ENCODE results near the gene MAPKAPK2.
A peak's percentile ranks its signal among the peaks of the same experiment; 100 is the strongest.

Gene MAPKAPK2

DNA sequence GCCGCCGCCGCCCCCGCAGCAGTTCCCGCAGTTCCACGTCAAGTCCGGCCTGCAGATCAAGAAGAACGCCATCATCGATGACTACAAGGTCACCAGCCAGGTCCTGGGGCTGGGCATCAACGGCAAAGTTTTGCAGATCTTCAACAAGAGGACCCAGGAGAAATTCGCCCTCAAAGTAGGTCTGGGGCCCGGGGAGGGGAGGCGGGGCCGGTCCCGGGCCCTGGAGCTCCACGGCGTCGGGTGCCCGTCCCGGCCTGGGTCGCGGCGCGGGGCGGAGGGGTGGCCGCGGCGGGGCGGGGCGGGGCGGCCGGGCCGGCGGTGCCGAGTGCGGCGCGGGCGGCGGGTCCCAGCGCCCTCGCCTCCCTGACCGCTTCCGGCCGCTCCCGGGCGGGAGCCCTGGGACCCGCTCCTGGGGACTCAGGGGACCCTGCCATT, 646 bp downstream of the MAPKAPK2 start:
- DNase-seq, result no peak

DNA sequence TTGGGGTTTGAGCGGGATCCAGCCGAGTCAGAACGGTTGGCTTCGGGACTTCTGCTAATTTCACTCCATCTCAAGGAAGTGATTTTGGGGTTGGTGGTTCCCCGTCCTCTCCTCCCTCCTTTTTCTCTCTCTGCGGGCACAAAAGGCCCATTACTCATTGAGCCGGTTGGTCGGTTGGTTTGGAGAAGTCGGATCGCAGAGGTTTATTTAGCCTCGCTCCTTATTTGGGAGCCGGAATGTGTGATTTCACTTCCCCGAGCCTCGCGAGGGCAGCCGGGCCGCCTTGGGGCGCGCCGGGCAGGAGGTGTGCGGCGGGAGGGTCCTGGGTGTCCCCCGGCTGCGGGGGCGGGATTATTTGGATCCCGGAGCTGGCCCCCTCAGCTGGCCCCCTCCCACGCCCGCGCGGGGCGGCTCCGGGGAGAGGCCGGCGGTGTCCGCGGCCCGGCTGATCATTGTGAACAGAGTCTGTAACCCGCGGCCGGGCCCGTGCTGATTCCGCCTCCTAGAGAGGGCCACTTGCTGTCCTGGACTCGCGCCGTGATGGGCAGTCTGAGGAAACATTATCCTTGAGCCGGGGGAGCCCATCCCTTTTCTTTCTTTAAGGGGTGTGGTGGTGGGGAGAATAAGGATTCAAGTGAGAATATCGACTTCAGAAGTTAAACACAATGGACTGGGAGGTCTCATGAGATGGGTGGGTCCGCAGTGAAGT, 1.2 kb downstream of the MAPKAPK2 start:
- DNase-seq, result no peak

DNA sequence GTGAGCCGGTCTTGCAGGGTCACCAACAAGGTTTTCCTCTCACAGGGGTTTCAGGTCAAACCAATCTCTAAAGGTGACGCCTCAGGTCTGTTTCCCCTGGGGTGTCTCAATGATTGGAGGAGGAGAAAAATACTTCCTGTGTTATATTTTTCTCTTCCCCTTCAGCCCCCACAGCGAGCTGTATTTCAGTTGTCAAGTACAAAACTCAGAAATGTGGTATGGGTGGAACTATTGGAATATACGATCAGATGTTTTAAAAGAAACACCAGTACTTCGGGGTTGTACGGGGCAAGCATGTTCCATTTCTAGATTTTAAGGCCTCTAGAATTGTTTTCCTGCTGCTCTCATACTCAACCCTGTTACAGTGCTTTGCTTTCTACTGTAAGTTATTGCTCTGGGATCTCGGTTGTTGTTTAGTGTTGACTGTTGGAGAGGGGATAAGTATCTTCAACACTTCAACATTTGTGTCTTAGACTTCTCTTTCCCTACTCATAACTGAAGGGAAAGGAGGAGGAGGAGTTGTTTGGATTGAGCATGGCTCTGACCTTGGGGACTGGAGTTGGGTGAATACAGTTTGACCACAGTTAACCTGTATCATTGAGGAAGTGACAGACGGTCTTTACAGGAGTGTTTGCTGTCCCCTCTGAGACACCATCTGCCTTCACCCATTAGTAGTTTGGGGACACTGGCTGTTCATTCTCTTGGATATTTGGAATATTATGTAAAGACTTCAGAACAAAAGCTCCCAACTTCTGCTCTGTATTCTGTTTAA, 2.0 kb downstream of the MAPKAPK2 start:
- DNase-seq, result no peak

DNA sequence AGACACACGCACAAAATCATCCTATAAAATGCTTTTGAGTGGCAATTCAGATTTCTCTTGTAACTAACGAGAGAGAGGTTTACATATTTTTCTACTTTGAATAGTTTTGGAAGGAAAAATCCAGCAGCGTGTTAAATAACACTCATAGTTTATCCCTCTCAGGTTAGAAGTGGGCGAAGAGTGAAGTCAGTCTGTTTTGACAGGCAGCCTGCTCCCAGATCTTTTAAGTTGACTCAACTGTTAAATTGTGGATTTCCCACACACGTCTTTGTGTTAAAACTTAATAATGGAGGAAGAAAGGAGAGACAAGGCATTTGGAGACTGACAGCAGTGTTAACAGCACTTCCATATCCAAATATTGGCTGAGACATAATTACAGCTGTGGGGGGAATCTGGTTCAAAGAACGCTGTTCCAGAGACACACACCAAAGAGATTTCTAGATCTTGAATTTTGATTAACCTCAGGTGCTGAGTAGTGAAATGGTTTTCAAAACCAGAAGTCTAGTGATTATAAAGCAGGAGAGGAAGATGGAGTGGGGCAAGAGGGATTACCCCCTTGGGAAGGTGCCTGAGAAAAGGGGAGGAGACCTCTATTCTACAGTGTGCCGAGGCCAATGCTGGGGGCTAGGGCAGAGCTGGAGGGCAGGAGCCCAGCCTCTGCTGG, 2.7 kb downstream of the MAPKAPK2 start:
- no peak for DNase-seq

DNA sequence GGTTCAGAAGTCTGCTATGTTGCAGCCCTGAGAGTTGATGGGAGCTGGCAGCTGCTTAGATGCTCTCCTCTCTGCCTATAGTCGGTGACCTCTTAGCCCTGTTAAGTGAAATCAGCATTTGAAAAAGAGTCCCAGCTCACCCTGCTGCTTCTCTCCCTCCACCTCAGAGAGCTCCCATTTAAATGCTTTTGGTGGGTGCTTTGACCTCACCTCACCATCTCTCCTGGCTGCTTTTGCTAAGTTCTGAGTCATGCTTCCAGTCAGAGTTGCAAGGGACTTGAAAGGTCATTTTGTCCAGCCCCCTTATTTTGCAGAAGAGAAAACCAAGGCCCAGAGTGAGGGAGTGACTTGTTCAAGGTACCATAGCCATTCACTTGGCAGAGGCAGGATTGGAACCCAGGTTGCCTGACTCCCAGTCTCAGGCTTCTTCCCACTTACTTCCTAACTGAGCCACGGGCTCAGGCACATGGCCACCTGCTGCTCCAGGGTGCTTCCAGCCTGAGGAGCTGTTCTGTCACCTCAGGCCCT, 3.3 kb downstream of the MAPKAPK2 start:
- DNase-seq, result no peak

DNA sequence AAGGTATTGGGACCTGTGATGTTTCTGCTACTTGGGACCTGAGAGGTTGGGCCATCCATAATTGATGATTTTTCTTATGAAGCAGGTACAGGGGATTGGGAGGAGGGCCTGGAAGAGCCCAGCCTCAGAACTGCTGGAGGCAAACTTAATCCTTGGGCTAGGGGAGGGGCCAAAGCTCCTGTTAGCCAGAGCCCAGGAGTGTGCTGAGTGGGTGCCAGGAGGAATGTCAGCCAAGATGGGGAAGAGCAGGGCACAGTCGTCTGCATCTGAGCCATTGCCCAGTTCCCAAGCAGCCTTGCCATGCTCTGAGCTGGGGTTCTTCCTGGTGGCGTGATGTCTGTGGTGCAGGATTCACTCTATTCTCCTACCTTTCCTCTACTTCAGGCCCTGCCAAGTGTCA, 5.8 kb downstream of the MAPKAPK2 start:
- no peak for DNase-seq

DNA sequence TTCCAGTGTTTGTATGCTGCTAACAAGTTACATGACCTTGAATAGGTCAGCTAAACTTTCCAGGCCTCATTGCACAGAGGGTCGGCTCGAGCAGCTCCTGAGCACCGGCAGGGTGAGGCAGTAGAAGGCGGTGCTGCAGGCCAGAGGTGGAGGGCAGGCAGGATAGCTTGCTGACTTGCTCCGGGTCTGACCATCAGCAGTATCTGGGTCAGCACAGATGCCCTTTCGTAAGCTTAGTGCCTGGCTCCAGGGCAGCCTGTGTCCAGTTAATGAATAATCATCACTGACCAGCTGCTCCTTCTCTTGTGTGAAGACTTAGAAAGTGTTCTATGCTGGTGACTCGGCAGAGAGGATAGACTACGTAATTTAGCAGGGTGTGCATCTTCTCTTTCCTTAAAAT, 6.9 kb downstream of the MAPKAPK2 start:
- no peak for DNase-seq

DNA sequence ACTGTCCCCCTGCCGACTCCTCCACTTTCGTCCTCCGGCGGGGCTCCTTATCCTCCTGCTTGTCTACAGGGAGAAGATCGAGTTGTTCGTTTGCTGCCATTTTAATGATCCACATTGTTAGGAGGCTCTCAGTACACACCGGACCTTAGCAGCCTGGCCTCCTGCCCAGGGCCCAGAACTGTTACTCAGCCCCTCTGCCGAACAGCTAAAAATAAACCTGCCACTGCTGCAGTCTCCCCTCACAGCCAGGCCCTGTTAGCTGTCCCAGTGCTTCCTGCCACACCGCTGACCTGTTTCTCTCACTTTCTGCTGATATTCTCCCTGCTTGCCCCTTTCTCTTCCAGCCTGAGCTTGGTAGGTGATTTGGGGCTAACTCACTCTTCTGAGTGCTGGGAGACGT, 8.3 kb downstream of the MAPKAPK2 start:
- DNase-seq, result no peak

DNA sequence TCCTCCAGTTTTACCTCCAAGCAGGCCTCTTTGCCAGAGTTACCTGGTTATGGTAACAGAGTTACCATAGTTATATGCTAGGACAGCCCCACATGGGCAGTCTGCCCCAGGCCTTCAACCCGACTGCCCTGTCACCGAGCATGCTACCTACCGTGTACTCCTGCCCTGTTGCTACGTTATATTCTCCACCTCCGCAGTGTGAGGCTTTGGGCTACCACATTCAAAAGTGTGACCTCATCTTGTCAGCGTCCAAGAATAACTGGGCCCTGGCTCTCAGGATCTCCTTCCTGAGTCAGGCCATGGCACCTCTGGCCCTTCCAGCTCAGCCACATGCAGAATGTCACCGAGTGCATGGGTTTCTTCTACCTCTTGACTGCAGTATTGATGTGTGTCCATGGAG, 8.9 kb downstream of the MAPKAPK2 start:
- no peak for DNase-seq

DNA sequence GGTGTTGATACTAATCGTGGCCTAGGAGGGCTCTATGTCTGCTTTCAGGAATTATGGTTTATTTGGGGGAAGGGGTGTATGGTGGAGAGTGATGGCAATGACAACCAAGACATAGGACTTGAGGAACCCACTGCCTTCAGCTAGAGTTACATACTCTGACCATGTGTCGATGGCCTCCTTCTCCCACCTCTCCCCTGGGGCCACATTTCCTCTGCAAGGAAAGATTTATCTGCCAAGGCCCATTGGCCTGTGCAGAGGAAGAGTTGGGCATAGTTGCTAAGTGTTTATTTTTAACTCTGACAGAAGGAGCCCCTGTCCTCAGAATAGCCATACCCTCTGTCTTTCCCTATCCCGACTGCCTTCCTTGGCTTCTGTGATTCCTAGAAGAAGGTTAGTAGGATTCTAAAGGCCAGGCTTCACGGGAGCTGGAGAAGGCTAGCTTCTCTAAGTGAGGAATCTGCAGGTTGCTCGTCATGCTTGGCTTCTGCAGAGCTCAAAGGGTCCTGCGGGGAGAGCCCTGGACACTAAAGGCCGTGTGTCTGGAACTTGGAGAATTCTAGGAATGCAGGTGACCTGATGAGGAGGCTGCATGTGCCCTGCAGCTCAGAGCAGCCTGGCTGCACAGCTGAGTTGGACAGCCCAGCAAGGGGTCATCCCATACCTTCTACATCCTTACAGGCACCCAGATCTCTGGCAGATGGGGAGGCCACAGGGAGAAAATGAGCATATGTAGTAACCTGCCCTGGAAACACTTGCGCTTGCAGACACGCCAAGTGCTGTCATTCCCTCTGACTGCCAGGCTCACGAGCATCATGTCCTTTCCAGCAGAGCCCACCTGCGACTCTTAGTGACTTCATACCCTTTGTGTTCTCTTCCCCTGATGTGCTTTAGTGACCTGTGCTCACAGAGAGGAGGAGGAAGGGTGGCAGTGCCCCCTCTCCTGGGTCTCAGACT, 9.7 kb downstream of the MAPKAPK2 start:
- no peak for DNase-seq

DNA sequence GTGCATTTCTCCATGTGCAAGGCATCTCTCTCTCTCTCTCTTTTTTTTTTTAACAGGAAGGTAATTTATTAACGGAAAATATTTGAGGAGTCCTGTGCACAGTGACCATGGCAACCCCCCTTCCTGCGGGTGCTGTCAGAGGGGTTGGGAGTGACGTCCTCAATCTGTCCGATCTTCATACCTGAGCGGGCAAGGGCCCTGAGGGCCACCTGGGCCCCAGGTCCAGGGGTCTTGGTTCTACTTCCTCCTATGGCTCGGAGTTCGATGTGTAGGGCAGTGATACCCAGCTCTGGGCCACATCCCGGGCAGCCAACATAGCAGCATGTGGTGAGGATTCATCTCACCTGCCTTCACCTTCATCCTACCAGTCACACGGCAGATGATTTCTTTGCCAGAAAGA, 11.0 kb downstream of the MAPKAPK2 start:
- DNase-seq, result no peak

DNA sequence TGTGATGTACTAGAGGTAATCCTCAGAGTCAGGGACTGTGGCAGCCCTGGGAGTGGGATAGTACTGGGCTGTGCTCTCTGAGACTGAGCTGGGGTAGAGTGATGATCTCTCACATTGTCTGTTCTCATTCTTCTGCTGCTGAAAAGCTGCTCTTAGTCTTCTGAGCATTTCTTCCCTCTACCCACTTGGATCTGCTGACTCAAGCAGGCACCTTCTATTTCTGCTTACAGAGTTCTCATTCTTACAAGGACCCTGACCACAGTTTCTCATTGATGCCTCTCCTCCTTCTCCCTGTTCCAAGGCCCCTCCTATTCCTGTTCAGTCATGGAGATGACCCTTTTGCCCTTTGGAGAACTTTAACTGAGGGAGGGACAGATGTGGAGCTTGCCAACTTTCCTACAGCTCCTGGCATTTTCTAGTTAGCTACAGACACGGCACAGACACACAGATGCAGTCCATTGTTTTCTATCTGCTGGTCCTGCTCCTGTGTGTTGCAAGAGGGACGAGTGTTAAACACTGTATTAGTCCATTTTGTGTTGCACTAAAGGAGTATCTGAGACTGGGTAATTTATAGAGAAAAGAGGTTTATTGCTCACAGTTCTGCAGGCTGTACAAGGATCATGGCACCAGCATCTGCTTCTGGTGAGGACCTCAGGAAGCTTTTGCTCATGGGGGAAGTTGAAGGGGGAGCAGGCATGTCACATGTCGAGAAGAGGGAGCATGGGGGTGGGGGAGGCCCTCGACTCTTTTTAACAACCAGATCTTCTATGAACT, 12.3 kb downstream of the MAPKAPK2 start:
- DNase-seq, result no peak

DNA sequence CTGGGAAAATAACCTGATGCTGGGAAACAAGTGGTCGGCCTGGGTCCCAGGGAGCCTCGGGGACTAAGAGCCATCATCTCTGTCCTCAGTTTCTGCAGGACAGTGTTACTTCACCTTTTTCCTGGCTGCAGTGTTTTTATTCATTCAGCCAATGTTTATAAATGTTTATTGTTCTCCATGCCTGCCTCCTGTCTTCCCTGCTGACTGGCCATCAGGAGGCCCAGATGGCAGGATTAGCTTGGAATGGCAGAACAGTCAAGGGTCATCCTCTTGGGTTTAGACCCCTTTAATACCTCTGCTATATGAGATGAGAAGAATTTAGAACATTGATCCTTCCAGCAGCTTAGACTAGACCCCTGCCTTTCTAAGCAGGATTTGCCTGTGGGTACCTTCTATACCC, 13.3 kb downstream of the MAPKAPK2 start:
- no peak for DNase-seq

DNA sequence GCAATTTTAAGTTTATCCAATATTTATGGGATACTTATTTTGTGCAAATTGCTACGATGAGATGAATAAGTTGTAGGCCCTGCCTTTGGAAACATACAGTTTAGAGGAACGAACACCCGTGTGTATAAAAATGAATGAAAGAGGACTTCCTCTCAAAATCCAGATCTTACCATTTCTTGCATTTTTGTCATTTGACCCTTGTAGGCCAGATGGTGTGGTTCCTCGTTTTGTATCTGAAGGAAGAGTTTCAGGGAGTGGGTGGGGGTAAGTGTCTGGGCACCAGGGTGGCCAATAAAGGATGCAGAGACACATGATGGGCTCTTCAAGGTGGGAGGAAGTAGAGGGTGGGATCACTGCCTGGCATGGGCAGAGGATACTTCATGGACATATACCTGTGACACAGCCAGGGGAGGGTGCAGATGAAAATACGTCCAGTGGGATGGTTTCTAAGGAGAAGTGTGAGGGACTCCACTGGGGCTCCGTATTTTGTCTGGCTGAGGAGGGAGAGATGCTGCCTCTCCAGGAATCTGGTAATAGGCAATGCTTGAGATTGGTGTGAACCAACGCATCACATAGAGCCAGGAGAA, 14.4 kb downstream of the MAPKAPK2 start:
- no peak for DNase-seq

DNA sequence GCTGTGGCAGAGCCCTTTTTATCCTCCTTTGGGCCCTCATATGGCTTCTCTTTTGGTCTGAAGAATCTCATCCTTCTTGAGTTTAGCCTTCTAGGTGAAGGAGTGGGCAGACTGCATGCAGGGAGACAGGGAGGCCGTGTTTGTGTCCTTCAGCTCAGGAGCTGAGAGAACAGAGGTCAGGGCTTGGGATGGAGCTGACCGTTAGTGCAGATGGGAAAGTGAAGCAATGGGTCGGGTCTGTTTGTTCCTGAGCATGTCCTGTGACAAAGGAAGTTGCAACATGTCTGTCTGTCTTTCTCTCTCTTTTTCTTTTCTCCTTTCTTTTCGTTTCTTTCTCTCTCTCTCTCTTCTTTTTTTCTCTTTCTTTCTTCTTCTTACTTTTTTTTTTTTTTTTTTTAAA, 14.9 kb downstream of the MAPKAPK2 start:
- no peak for DNase-seq

DNA sequence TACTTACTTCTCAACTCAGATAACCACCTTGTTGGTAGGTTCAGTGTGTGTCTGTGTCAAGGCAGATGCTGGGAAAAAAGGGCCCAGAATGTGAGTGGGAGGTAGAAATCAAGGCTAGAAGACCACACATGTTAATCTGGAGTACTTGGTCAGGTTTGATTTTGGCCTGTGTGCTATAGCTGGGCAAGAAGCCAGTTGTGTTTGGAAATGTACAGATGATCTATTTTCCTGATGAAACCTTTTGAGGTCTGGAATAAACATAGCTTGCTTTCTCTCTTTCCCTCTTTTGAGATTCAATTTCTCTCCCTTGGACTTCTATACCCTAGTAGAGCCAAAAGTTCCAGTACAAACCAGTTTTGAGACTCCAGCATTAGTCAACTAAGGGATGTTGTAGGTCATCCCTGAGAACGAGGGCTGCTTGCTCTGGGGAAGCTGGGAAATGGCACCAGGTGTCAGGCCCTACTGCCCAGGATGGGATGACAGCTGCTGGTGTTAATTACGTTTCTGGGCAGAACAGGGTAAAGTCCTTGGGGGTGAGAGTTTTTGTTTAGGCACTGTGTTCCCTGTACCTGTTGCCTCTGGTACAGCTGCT, 15.8 kb downstream of the MAPKAPK2 start:
- DNase-seq, result no peak

DNA sequence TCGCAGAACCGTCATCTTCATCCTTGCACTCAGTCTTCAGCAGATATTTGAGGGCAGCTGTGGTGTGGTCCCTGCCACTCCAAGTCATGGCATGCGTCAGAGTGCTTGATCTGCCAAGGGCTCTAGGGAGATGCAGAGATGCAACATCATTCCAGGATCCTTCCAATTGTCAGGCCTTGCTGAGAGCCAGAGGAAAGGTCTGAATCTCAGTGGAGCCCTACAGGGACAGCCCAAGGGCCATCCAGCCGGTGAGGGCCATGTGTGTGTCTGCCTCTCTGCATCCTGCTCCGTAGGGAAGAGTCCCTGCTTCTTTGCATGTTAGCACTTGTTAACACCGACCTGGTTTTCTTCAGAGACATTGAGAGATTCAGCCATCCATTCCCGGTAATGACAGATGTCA, 17.6 kb downstream of the MAPKAPK2 start:
- DNase-seq, result no peak

DNA sequence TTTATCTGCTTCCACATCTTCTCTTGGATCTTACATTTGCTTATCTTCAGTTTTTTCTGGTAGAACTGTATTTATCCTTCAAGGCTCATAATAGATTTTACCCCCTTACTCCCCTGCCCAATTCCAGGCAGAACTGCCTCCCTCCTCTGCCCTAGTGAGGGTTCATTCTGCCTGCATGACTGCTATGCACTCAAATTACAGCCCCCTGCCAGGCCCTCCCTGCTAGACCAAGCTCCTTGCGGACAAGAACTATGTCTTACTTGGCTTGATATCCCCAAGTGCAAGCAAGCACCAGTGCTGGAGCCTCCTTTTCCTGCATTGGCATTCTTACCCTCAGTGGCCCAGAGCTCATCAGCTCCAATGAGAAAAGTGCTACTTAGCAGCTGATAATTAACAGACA, 18.1 kb downstream of the MAPKAPK2 start:
- no peak for DNase-seq

DNA sequence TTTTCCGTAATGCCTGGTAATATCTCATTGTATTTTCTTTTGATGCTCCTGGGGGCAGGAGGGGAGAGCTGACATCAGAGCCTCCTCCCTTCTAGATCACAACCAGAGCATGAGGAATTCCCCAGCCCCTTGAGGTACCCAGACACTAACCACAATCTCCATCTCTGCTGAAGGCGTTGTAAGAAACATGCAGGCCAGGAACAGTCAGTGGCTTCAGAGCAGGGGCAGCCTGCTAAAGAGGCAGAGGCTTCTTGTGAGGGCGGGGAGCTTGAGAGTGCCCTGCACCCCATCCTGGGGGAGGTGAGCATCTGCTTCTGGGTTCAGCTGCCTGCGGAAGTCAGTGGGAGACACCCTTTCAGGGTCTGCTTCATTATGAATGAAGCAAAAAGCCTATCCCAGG, 19.0 kb downstream of the MAPKAPK2 start:
- no peak for DNase-seq

DNA sequence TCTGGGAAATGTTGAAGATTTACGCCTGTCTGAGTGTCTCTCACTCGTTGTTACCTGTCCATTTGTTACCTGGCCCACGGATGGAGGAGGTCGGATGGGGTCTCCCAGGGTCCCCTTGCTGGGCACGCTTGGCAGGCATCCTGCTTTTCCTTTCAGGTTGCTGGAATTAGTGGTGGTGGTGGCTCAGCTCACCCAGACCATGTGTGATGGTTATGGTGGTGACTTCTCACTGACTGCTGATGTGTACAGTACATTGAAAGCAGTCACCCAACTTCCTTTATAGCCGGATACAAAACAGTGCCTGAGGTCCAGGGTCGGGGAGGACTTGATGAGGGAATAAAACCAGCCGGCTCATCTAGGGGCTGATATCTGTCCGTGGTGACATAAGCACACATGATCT, 19.5 kb downstream of the MAPKAPK2 start:
- no peak for DNase-seq

DNA sequence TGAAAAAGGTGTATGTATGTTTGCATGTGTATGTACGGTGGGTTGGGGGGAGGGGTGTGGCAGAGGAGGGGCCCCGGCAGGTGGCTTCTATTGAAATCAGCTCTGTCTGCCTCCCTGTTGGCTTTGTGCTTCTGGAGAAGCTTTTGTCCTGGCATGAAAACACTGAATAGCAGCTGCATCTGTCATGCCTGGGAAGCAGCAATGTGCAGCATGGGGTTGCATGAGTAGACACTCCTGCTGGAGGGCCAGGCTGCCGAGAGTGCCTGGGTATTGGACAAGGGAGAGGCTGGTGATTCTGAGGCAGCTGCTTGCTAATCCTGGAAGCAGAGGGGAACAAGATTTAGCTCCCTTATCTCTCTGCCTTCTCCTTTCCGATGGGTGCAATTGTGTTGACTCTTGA, 20.5 kb downstream of the MAPKAPK2 start:
- DNase-seq, result peak; percentile 99

Data from NCI-H187 treated with DMSO at 0.1 percent for 48 hours (cell line).